GM12891 (cell line): ENCODE results near the gene SH2D3A.

Experiments
- POLR2A ChIP-seq: IDR thresholded peaks from 2 replicates; pipeline ENCODE4 v1.6.1; 2011; ENCODE audit warnings: low read depth, low read length, control low read depth
- POLR2AphosphoS5 ChIP-seq: IDR thresholded peaks from 2 replicates; pipeline ENCODE4 v1.6.1; 2011; ENCODE audit warnings: low read depth, low read length, control low read depth
- TAF1 ChIP-seq: IDR thresholded peaks from 2 replicates; pipeline ENCODE4 v1.6.1; 2011; ENCODE audit warnings: low read depth, low read length, control low read depth

GRCh38 chr19:6714749-6715555 lies 52.3 kb downstream of the SH2D3A start:
- TF ChIP-seq TAF1, result no peak
- TF ChIP-seq POLR2AphosphoS5, result no peak
- no peak for TF ChIP-seq POLR2A
